Measurements from ENCODE around the gene NEK1.

NEK1 gene

DNA sequence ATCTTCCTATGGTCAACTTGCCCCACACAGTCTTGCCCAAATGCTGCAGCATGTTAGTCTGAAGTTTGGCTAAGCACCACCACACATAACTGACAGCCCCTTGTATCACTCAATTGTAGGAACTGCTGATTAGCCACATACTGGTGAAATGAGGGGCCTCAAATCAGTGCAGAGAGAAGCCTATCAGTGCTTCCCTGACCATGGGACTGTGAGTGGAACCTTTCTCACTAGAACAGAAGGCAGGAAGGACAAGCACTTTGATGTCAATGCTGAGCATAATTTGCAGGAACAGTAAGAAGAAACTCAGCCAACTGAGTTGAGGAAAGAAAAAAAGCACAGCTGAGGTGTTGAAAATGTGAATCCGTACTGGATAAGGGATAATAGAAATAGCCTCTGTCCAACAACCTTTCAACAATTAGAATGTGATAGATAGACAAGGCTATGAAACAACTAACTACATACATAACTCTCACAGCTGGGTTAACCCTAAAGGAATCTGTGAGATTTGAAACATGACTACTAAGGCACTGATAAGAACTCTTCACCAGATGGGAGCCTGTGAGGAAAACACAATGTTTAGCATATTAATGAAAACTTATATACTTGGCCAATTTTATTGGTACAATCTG lies 205.1 kb downstream of the NEK1 start:
- TF ChIP-seq EZH2phosphoT487 (IDR thresholded peaks at IDR 0.05; ENCODE audit: low read length) (no peak), EZH2 (optimal IDR thresholded peaks at IDR 0.05; ENCODE audit: low read depth, low read length) (no peak), CTCF (IDR thresholded peaks at IDR 0.05; ENCODE audit: low read length) (no peak)
- Histone ChIP-seq H3K4me3 (ENCODE audit: low read length) (no peak overlapping the region), H3K4me2 (ENCODE audit: low read depth, low read length) (no peak overlapping the region), H3K4me1 (ENCODE audit: low read length) (peaks cover 22% of the 10 kb centered on the region), H4K20me1 (ENCODE audit: insufficient read depth, low read length) (no peaks in the 10 kb centered on the region), H3K36me3 (replicated peaks; ENCODE audit: insufficient read depth, low read length) (no peaks in the 10 kb centered on the region), H3K9me2 (replicated peaks; ENCODE audit: insufficient read depth, low read length) (no peaks in the 10 kb centered on the region), H3K27ac (ENCODE audit: low read length) (no peak overlapping the region), H3K9ac (ENCODE audit: low read length) (no peak overlapping the region), H2AFZ (ENCODE audit: low read length) (no peak overlapping the region), H3K79me2 (ENCODE audit: low read length) (no peaks in the 10 kb centered on the region), H3F3A (ENCODE audit: insufficient read depth, low read length) (peaks cover 8% of the 10 kb centered on the region; the same call in 1 of the 2 replicates), H3K9me3 (replicated peaks; ENCODE audit: insufficient read depth, low read length) (no peaks in the 10 kb centered on the region), H3K27me3 (replicated peaks; ENCODE audit: insufficient read depth, low read length) (no peaks in the 10 kb centered on the region)
- no peak for DNase-seq

DNA sequence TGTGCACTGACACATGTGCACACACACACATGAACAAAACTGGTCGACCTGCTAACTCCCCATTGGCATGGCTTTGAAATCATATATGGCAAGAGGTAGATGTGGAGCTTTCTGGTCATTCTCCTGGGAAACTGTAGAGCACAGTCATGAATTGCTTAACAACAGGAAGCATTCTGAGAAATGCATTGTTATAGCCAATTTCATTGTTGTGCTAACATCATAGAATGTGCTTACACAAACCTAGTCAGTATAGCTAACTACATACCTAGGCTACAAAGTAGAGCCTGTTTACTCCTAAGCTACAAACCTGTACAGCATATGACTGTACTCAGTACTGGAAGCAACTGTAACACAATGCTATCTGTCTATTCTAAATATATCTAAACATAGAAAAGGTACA lies 207.4 kb downstream of the NEK1 start:
- no peak for DNase-seq
- Histone ChIP-seq H3K4me3 (ENCODE audit: low read length) (no peak overlapping the region), H3K36me3 (replicated peaks; ENCODE audit: insufficient read depth, low read length) (no peaks in the 10 kb centered on the region), H3K4me2 (ENCODE audit: low read depth, low read length) (no peak overlapping the region), H3K27me3 (replicated peaks; ENCODE audit: insufficient read depth, low read length) (no peaks in the 10 kb centered on the region), H4K20me1 (ENCODE audit: insufficient read depth, low read length) (no peaks in the 10 kb centered on the region), H3K27ac (ENCODE audit: low read length) (no peak overlapping the region), H3K9me2 (replicated peaks; ENCODE audit: insufficient read depth, low read length) (no peaks in the 10 kb centered on the region), H3F3A (ENCODE audit: insufficient read depth, low read length) (no peaks in the 10 kb centered on the region), H3K79me2 (ENCODE audit: low read length) (no peaks in the 10 kb centered on the region), H2AFZ (ENCODE audit: low read length) (no peak overlapping the region), H3K4me1 (ENCODE audit: low read length) (peaks cover 3% of the 10 kb centered on the region), H3K9ac (ENCODE audit: low read length) (no peak overlapping the region), H3K9me3 (replicated peaks; ENCODE audit: insufficient read depth, low read length) (no peaks in the 10 kb centered on the region)
- no peak for TF ChIP-seq EZH2 (optimal IDR thresholded peaks at IDR 0.05; ENCODE audit: low read depth, low read length)
- TF ChIP-seq EZH2phosphoT487 (IDR thresholded peaks at IDR 0.05; ENCODE audit: low read length) = no peak
- TF ChIP-seq CTCF (IDR thresholded peaks at IDR 0.05; ENCODE audit: low read length) = no peak

- no peaks in the 10 kb centered on the region for H3K9me2 ChIP-seq (replicated peaks; ENCODE audit: insufficient read depth, low read length)
- H3K4me2 ChIP-seq (ENCODE audit: low read depth, low read length) = no peak overlapping the region
These were observed 211.6 kb downstream of the NEK1 start for GRCh38 chr4:169400832-169401231.

More at GRCh38 chr4:169400832-169401231, 211.6 kb downstream of the NEK1 start:
- no peak for TF ChIP-seq CTCF (IDR thresholded peaks at IDR 0.05; ENCODE audit: low read length)
- no peak for TF ChIP-seq EZH2phosphoT487 (IDR thresholded peaks at IDR 0.05; ENCODE audit: low read length)
- no peak for TF ChIP-seq EZH2 (optimal IDR thresholded peaks at IDR 0.05; ENCODE audit: low read depth, low read length)
- no peaks in the 10 kb centered on the region for H4K20me1 ChIP-seq (ENCODE audit: insufficient read depth, low read length)
- no peaks in the 10 kb centered on the region for H3K4me1 ChIP-seq (ENCODE audit: low read length)
- no peaks in the 10 kb centered on the region for H3K79me2 ChIP-seq (ENCODE audit: low read length)
- no peaks in the 10 kb centered on the region for H3K27me3 ChIP-seq (replicated peaks; ENCODE audit: insufficient read depth, low read length)
- H3F3A ChIP-seq (ENCODE audit: insufficient read depth, low read length) = no peaks in the 10 kb centered on the region
- H2AFZ ChIP-seq (ENCODE audit: low read length) = no peak overlapping the region
- no peak overlapping the region for H3K27ac ChIP-seq (ENCODE audit: low read length)
- H3K9me3 ChIP-seq (replicated peaks; ENCODE audit: insufficient read depth, low read length) = no peaks in the 10 kb centered on the region
- H3K4me3 ChIP-seq (ENCODE audit: low read length) = no peak overlapping the region
- no peak overlapping the region for H3K9ac ChIP-seq (ENCODE audit: low read length)
- H3K36me3 ChIP-seq (replicated peaks; ENCODE audit: insufficient read depth, low read length) = no peaks in the 10 kb centered on the region
- no peak for DNase-seq

Measured in MM.1S (cell line).